ENCODE measurements around the gene ITFG1.

- no peak for TF ChIP-seq CTCF (IDR thresholded peaks at IDR 0.05)
- TF ChIP-seq POLR2A (IDR thresholded peaks at IDR 0.05): no peak
- no peak for TF ChIP-seq POLR2AphosphoS5 (IDR thresholded peaks at IDR 0.05)
Measured at GRCh38 chr16:47161464-47161863, 299.4 kb downstream of the ITFG1 start.

All from stomach (tissue), 4 donors.